CD1c-positive myeloid dendritic cell (primary cell): ENCODE measurements around the gene DCLK2.

Experiments used
- DNase-seq: peaks from one replicate; pipeline ENCODE4 v3.0.0-alpha.2; 2016; ENCODE audit errors: extremely low spot score

DCLK2 gene

GRCh38 chr4:150117094-150117493, 38.8 kb downstream of the DCLK2 start:
- DNase-seq: no peak

DNA sequence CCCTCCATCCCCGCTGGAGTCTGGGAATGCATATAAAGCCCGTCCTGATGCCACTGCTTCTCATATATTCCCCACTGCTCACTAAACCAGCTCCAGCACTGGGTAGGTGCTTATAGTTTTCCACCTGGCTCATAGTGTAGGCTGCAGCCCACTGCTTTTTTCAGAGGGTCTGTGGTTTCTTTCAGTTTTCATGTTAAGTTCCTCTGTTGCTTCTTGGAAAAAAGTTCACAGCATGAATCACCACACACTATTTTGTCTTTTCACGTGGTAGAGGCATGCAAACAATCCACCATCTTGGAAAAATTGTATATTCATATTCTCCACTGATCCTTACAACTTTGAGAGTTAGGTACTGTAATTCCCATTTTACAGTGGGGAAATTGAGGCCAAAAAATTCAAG, 39.4 kb downstream of the DCLK2 start:
- DNase-seq: no peak

DNA sequence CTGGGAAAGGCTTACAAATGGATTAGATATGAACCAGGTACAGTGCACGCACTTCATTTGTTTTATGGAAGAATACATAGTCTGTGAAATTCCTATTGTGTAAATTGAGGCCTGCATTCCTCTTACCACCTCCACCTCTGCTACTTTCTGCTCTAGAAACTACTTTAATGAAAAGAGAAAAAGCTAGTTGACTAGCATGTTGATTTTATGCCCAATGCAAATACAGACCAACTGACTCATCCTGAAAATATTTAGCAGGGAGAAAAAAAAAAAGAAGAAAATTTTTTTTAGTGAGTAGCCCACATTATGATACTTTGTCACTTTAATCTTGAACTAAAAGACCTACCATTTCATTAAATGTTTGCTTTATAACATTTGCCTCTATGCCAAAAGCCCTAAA, 41.2 kb downstream of the DCLK2 start:
- DNase-seq: no peak

DNA sequence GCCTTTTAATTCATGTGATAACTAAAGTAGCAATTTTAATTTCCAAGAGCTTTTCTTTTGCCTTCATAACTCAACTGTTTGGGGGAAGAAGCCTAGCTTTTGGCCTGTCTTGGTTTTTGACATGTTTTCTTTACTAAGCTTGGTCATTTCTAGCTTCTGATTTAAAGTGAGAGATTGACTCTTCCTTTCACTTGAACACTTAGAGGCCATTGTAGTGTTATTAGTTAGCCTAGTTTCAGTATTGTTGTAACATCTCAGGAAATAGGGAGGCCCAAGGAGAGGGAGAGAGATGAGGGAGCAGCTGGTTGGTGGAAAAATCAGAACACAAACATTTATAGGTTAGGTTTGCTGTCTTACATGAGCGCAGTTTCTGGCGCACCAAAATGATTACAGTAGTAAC, 44.8 kb downstream of the DCLK2 start:
- DNase-seq: no peak

GRCh38 chr4:150123796-150124677, 45.8 kb downstream of the DCLK2 start:
- no peak for DNase-seq

GRCh38 chr4:150126201-150126863, 48.1 kb downstream of the DCLK2 start:
- peak; percentile 75 for DNase-seq

DNA sequence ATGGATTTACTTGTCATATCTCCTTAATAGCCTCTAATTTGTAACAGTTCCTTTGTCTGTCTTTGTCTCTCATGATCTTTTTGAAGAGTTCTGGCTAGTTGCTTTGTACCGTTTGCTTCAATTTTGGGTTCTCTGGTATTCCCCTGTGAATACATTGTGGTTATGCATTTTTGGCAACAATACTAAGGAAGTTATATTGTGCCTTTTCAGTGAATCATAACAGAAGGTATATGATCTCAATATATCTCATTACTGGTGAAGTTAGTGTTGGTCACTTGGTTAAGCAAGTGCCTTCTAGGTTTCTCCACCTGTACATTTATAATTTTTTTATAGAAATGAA, 48.6 kb downstream of the DCLK2 start:
- peak; percentile 34 for DNase-seq

DNA sequence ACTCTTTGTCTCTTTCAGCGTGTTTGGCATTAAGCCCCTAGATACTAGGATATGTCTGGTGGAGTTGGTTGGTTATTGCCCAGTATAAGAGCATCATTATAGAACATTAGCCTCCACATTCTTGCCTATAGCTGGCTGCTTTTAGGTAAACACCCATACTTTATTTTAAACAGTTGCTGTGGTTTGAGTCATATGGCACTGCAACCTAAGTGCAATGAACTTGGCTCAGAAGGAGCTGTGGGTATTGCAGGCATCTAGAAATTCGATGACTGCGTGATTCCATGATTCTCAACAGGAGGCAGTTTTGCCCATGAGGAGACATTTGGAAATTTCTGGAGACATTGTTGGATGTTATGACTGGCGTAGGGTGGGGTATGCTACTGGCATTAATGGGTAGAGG, 49.5 kb downstream of the DCLK2 start:
- no peak for DNase-seq

DNA sequence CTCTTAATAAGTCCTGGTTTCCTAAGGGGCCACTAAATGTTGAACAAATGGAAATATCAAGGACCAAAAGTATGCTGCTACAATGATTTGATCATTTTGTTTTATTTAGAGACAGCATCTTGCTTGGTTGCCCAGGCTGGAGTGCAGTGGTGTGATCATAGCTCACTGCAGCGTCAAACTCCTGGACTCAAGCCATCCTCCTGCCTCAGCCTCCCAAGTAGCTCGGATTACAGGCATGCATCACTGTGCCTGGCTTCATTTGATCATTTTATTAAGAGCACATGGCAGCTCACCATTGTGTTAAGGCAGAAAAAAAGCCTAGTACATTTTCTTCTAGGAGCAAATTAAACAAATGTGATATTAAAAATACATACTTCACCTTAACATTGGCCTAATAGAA, 52.7 kb downstream of the DCLK2 start:
- DNase-seq: no peak

GRCh38 chr4:150131581-150132228, 53.5 kb downstream of the DCLK2 start:
- DNase-seq: no peak

- DNase-seq: no peak
Observed at GRCh38 chr4:150133605-150134004, 55.4 kb downstream of the DCLK2 start.

- no peak for DNase-seq
Observed at GRCh38 chr4:150135134-150135772, 57.0 kb downstream of the DCLK2 start.

DNA sequence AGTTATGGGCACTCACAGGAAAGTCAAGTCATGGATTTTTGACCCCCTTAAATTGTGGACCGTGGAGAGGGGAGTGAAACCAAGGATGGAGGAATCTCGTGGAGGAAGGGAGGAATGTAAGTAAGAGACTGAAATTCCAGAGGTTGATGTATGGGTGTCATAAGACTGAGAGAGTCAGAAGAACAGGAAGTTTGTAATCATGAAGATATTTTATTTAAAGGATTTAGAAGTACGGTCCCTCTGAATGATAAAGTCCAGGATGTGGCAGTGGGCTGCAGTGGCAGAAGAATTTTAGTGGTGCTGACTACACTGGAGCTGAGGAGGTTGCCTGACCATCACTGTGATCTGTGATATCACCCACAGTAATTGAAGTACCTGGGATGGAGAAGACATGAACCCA, 57.8 kb downstream of the DCLK2 start:
- no peak for DNase-seq

DNA sequence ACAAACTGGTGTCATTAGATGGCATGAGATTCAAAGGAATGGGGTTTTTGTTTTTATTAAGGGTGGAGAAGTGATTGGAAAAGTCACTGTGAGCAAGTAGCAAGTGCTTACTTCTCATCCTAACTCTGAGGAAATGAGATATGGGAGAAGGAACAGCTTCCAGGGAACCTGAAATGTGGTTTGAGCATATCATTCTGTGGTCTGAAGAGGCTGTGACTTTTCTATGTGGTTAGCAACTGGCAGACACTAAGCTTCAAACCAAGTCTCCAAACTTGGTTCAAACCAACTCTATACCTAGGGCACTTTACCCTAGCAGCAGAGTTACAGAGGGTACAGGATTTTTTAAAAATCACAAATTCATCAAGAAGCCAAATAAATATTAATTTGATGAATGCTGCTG, 58.2 kb downstream of the DCLK2 start:
- DNase-seq: no peak

GRCh38 chr4:150139297-150139865, 61.1 kb downstream of the DCLK2 start:
- DNase-seq: no peak

GRCh38 chr4:150140774-150141400, 62.6 kb downstream of the DCLK2 start:
- DNase-seq: no peak

DNA sequence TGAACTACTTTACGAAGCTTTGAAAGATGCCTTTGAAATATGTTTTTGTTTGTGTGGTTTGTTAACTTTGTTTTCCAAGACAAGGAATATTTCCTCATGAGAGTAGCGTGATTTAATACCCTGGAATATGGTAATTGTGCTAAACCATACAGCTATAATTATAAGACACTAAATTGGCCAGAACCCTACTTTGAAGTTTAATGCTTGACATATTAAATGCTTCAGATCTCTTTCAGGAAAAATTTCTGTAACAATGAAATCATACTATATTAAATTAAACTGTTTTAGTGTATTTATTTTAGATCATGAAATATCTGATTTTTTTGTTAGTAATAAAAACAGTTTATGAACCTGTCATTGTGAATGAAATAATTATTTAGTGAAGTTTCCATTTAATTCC, 63.5 kb downstream of the DCLK2 start:
- no peak for DNase-seq

GRCh38 chr4:150142831-150143230, 64.6 kb downstream of the DCLK2 start:
- no peak for DNase-seq

DNA sequence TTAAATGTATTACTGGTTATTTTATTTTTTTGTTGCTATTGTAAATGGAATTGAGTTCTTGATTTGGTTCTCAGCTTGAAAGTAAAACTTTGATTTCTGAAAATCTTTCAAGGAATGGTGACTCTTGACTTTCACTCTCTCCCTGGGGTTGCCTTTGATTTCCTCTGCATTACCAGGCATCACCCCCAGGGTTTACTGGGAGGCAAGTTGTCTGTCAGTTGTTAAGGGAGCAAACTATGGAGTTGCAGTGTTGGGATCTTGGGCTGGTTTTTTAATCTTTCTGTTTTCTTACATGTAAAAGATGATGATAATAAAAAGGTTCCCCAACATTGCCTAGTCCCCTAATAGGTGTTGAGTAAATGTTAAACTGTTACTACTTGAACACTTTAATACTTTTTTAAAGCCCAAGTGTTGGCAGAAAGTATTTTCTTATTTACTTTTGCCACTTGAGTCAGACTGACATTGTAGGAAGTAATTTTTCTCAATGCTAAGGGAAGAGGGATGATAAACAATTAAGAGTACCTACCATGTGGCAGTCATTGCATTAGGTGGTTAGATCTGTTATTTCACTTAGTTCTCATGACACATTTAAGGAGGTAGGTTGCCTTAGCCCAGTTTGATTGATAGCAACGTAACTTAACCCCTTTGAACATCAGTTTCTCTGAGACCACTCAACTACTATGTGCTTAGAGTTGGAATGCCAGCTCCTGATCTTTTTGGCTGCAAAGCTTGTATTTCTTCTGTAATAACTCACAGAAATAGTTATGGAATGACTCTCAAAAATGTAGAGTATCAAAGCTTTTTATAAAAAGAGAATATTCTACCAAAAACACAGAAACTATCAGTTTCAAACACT, 67.1 kb downstream of the DCLK2 start:
- DNase-seq: no peak

- no peak for DNase-seq
Observed at GRCh38 chr4:150145946-150146340, 67.7 kb downstream of the DCLK2 start.

DNA sequence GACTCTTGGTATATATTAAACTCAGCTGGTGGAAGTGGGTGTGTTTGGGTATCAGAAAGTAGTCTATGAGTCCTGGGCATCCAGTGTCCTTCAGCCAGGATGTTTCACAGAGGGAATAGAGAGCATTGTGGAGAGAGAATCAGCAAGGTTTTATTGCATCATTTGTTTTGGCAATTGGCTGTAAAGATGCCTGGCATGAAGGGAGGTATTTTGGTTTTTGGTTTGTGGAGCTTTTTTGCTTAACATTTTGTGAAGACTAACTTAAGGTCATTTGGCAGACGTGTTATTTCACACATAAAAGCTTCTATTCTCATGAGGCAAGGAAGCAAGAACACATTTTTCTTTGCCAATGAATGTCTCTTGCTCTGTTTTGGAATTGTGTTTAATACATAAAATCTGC, 71.1 kb downstream of the DCLK2 start:
- DNase-seq: no peak
